GM12874 (cell line): Measurements from ENCODE around the gene KPNA1.

Source experiments
- CTCF ChIP-seq: IDR thresholded peaks from 2 replicates; pipeline ENCODE4 v1.5.1; 2011; ENCODE audit warnings: low read depth, mild to moderate bottlenecking, control low read depth, low read length, moderate library complexity; ENCODE audit not compliant: insufficient read depth

Gene KPNA1

GRCh38 chr3:122427857-122428471, 86.8 kb downstream of the KPNA1 start:
- TF ChIP-seq CTCF = no peak

- no peak for TF ChIP-seq CTCF
Measured at GRCh38 chr3:122421836-122422235, 92.9 kb downstream of the KPNA1 start.

- TF ChIP-seq CTCF = no peak
Measured at GRCh38 chr3:122421101-122421500, 93.6 kb downstream of the KPNA1 start.

- TF ChIP-seq CTCF = no peak
Measured at GRCh38 chr3:122416966-122417365, 97.8 kb downstream of the KPNA1 start.

- no peak for TF ChIP-seq CTCF
Measured at GRCh38 chr3:122415762-122416654, 98.7 kb downstream of the KPNA1 start, which contains the start of gene WDR5B. Gene WDR5B, minus strand, starts transcription at chr3:122416062. Its CDS starts 534 bp downstream, at chr3:122415528.

GRCh38 chr3:122415104-122415744, 99.5 kb downstream of the KPNA1 start:
- no peak for TF ChIP-seq CTCF

GRCh38 chr3:122414391-122414790, 100.3 kb downstream of the KPNA1 start:
- TF ChIP-seq CTCF = no peak
